ENCODE results near the gene TENM4. TPM values are rescaled to one million over a fixed set of nuclear protein-coding genes. Genes with fewer than 3 reads are reported as not detected.

TENM4 gene
- total RNA-seq, 1 donor = 10.4 TPM

DNA sequence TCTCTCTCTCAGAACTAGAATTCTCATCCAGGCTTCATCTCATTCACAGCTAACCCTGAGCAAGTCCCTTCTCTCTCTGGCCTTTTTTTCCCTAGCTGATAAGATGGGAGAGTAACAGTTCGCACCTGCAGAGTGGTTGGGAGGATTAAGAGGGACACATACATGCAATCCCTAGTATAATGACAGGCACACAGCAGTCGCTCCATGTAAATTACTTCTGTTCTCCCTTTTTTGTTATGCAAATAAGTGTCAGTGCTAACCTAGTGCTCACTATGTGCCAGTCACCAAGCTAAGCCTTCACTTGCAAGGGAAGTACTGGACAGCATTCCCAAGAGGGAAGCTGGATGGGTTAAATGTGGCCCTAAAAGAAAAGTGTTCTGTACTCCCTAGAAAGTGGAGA, 63.4 kb downstream of the TENM4 start:
- no peak for DNase-seq (ENCODE audit: low read depth)
- TF ChIP-seq CTCF (IDR thresholded peaks at IDR 0.05; ENCODE audit: insufficient read depth, low read depth, low read length) = no peak
- no peak overlapping the region for H3K4me3 ChIP-seq (ENCODE audit: low read depth, low read length)

DNA sequence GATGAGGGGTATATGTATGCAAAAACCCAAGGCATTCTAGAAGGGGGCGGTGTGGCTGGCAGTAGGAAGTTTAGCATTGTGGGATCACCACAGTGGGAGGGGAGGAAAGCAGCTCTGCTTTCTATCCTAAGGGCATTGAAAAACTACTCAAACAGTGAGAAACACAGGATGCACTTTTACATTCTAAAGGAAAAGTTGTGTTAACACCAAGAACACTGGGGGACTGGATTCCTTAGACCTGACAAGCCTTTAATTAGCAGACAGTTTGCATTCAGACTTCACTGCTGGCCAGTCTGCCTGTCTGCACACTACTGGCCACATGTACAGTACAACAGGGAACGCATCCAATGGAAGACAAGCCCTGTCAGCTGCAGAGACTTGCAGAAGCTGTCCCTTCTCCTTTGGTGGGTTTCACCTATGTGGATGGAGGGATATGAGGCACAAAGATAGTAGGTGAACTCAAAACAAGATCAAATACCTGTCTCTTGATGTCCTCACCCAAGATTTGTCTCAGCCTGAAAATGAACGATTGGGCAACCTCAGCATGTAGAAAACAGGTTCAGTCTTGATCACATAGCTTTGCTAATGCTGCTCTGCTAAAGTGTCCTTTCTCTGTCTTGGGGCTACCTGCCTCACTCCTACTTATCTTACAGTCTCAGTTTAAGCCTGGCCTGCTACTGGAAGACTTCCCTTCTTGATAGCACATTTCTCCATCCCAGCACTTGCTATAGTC, 64.8 kb downstream of the TENM4 start:
- no peak overlapping the region for H3K4me3 ChIP-seq (ENCODE audit: low read depth, low read length)
- no peak for DNase-seq (ENCODE audit: low read depth)
- no peak for TF ChIP-seq CTCF (IDR thresholded peaks at IDR 0.05; ENCODE audit: insufficient read depth, low read depth, low read length)

DNA sequence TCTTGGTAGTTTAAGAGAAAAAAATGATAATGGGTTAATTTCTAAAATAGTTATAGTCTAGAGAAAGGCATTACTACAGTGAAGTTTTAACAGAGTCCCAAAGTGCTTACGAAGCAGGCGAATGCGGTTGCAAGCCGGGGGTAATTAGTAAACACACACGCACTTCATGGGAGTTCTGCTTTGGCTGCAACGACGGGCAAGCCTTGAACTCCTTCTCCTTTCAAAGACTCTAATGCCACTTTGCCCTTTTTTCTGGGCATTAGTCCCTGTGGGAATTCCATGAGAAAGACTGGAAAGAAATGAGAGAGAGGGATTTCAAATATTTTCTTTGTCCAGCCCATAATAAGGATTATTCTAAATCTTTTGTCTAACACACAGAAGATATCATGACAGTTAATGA, 66.1 kb downstream of the TENM4 start:
- no peak for DNase-seq (ENCODE audit: low read depth)
- no peak for TF ChIP-seq CTCF (IDR thresholded peaks at IDR 0.05; ENCODE audit: insufficient read depth, low read depth, low read length)
- no peak overlapping the region for H3K4me3 ChIP-seq (ENCODE audit: low read depth, low read length)

GRCh38 chr11:79371724-79372123, 69.1 kb downstream of the TENM4 start:
- no peak for TF ChIP-seq CTCF (IDR thresholded peaks at IDR 0.05; ENCODE audit: insufficient read depth, low read depth, low read length)
- H3K4me3 ChIP-seq (ENCODE audit: low read depth, low read length) = no peak overlapping the region
- no peak for DNase-seq (ENCODE audit: low read depth)

- TF ChIP-seq CTCF (IDR thresholded peaks at IDR 0.05; ENCODE audit: insufficient read depth, low read depth, low read length) = no peak
- no peak overlapping the region for H3K4me3 ChIP-seq (ENCODE audit: low read depth, low read length)
- no peak for DNase-seq (ENCODE audit: low read depth)
These were observed 69.7 kb downstream of the TENM4 start for GRCh38 chr11:79371152-79371551.

DNA sequence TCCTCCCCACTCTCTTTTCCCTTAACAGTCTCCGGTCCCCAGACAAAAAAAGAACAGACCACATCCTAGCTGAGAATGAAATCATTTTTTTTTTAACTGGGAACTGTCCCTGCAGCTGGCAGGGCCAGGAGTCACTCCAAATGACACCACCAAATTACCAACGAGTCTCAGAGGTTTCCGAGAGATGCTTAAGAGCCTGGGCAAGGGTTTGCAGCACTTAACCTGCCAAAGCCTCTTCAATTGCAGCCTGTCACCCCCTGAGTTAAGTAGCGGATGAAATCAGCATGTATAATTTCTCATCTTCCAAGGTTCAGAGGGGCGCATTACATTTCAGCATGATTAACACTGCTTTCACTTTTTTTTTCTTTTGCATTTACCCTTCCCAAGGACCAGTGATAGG, 71.8 kb downstream of the TENM4 start:
- no peak overlapping the region for H3K4me3 ChIP-seq (ENCODE audit: low read depth, low read length)
- DNase-seq (ENCODE audit: low read depth) = no peak
- no peak for TF ChIP-seq CTCF (IDR thresholded peaks at IDR 0.05; ENCODE audit: insufficient read depth, low read depth, low read length)

DNA sequence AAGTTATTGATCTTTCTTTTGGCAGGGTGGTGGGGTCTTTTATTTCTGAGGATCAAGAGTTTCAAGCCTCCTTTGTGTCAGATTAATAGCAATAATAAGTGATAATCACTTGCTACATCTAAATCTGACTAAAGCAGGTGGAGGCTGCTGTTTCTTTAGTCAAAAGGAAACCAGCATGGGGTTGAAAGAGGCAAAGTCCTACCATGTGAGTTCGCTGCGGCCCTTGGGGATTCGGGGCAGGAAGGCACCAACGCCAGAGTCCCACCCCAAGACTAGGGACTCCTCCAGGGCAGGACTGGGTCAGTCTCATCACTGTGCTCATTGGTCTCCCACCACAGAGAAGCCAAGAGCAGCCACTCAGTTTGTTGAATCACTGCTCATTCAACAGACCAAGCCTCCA, 73.0 kb downstream of the TENM4 start:
- H3K4me3 ChIP-seq (ENCODE audit: low read depth, low read length) = no peak overlapping the region
- no peak for TF ChIP-seq CTCF (IDR thresholded peaks at IDR 0.05; ENCODE audit: insufficient read depth, low read depth, low read length)
- DNase-seq (ENCODE audit: low read depth) = no peak
